T-helper 1 cell treated with Interleukin-12 subunit alpha and Interleukin-12 subunit beta and Interleukin-4 antibody, amounts not matched to agents 30 ng/mL and 1 ng/mL, for 36 hours (primary cell): ENCODE data around the gene LYZ. TPM values are rescaled to one million over a fixed set of nuclear protein-coding genes. Genes with fewer than 3 reads are reported as not detected.

Experiments used
- intact Hi-C: fragments of 100-400 bp; cut with micrococcal nuclease; formaldehyde crosslinking; loops from one replicate; pipeline ENCODE4 v1.15.1; 2024
- total RNA-seq: library from RNA; stranded (reverse); gene quantifications from 2 replicates; pipeline ENCODE4 v1.2.3, GENCODE V29; 2022

Gene LYZ
- total RNA-seq, 1 donor from 2014 or later = 1.3 TPM

GRCh38 chr12:69338120-69338859 is 9.9 kb upstream of the LYZ start:
- intact Hi-C loops = no loop called here

GRCh38 chr12:69338936-69339335 is 9.2 kb upstream of the LYZ start:
- intact Hi-C loops = no loop called here

GRCh38 chr12:69339999-69340398 is 8.2 kb upstream of the LYZ start:
- intact Hi-C loops = no loop called here

GRCh38 chr12:69341328-69341727 is 6.9 kb upstream of the LYZ start:
- intact Hi-C loops = no loop called here

GRCh38 chr12:69342421-69342820 is 5.8 kb upstream of the LYZ start:
- intact Hi-C loops = no loop called here

- intact Hi-C loops = no loop called here
Measured at GRCh38 chr12:69343357-69343756, 4.8 kb upstream of the LYZ start.

GRCh38 chr12:69343885-69344612 is 4.1 kb upstream of the LYZ start:
- intact Hi-C loops = no loop called here

GRCh38 chr12:69345077-69345476 is 3.1 kb upstream of the LYZ start:
- intact Hi-C loops = no loop called here

- intact Hi-C loops = no loop called here
Measured at GRCh38 chr12:69345742-69346141, 2.4 kb upstream of the LYZ start.

GRCh38 chr12:69350002-69350626 is 1.9 kb downstream of the LYZ start:
- intact Hi-C loops = loop anchor here (5.0 to 10.0 kb wide), 2 partner anchors 37 to 735 kb away; partner anchors contain the start of gene RAP1B

- intact Hi-C loops = loop anchor here (5.0 to 10.0 kb wide), 2 partner anchors 37 to 736 kb away; partner anchors contain the start of gene RAP1B
Measured at GRCh38 chr12:69350777-69351176, 2.6 kb downstream of the LYZ start.

GRCh38 chr12:69351462-69352236 is 3.5 kb downstream of the LYZ start:
- intact Hi-C loops = loop anchor here (5.0 to 10.0 kb wide), 2 partner anchors 36 to 737 kb away; partner anchors contain the start of gene RAP1B

GRCh38 chr12:69352904-69353303 is 4.7 kb downstream of the LYZ start:
- intact Hi-C loops = loop anchor here (5.0 to 10.0 kb wide), 2 partner anchors 34 to 738 kb away; partner anchors contain the start of gene RAP1B

- intact Hi-C loops = loop anchor here (5.0 to 10.0 kb wide), 2 partner anchors 33 to 739 kb away; partner anchors contain the start of gene RAP1B
Measured at GRCh38 chr12:69354172-69354555, 6.0 kb downstream of the LYZ start.

GRCh38 chr12:69354556-69355187 is 6.5 kb downstream of the LYZ start:
- intact Hi-C loops = loop anchor here (5.0 to 10.0 kb wide), 3 partner anchors 33 to 888 kb away; partner anchors contain the start of genes CNOT2 and RAP1B

GRCh38 chr12:69355363-69356028 is 7.3 kb downstream of the LYZ start:
- intact Hi-C loops = loop anchor here (5.0 to 10.0 kb wide), 2 partner anchors 741 to 887 kb away; partner anchors contain the start of genes CNOT2 and RAP1B

GRCh38 chr12:69359531-69360347 is 11.6 kb downstream of the LYZ start, which contains the start of gene YEATS4:
Gene YEATS4 (plus strand): TSS chr12:69359743. CDS start chr12:69359973, 230 bp downstream.
- intact Hi-C loops = loop anchor here (1.0 to 10.0 kb wide), 7 partner anchors 120 to 1008 kb away; partner anchors contain the start of genes CCT2, CNOT2, CPM and CPSF6

GRCh38 chr12:69360348-69360672 is 12.1 kb downstream of the LYZ start:
- intact Hi-C loops = loop anchor here (2.0 to 5.0 kb wide), 2 partner anchors 428 to 1007 kb away; partner anchors contain the start of genes CPM and KCNMB4

GRCh38 chr12:69366796-69367195 is 18.6 kb downstream of the LYZ start:
- intact Hi-C loops = no loop called here
